GM23248 (cell line): ENCODE data around the gene TMEM121B. TPM values are rescaled to one million over a fixed set of nuclear protein-coding genes. Genes with fewer than 3 reads are reported as not detected.

ENCODE experiments used
- DNase-seq: peaks from one replicate; pipeline ENCODE4 v3.0.0-alpha.2; 2015
- H2AFZ ChIP-seq: fragments of 200-600 bp; sonication (generic); 2 replicates; pipeline ENCODE4 v1.6.1; 2016; ENCODE audit warnings: antibody characterized with exemption
- H3F3A ChIP-seq: fragments of 200-600 bp; sonication (generic); 2 replicates; pipeline ENCODE4 v1.6.1; 2016; ENCODE audit warnings: mild to moderate bottlenecking, antibody characterized with exemption, mixed run types; ENCODE audit not compliant: insufficient read depth
- H3K27ac ChIP-seq: fragments of 200-600 bp; sonication (generic); 2 replicates; pipeline ENCODE4 v1.5.1; 2016; ENCODE audit warnings: mild to moderate bottlenecking
- H3K27me3 ChIP-seq: fragments of 200-600 bp; sonication (generic); replicated peaks from 2 replicates; pipeline ENCODE4 v1.6.1; 2016; ENCODE audit warnings: mild to moderate bottlenecking; ENCODE audit not compliant: insufficient read depth
- H3K36me3 ChIP-seq: fragments of 200-600 bp; sonication (generic); 2 replicates; pipeline ENCODE4 v1.6.1; 2016; ENCODE audit warnings: low read depth, mild to moderate bottlenecking
- H3K4me1 ChIP-seq: fragments of 200-600 bp; sonication (generic); 2 replicates; pipeline ENCODE4 v1.6.1; 2016; ENCODE audit warnings: mild to moderate bottlenecking; ENCODE audit not compliant: insufficient read depth
- H3K4me2 ChIP-seq: fragments of 200-600 bp; sonication (generic); one replicate; pipeline ENCODE4 v1.6.1; 2016; ENCODE audit warnings: mild to moderate bottlenecking; ENCODE audit not compliant: unreplicated experiment
- H3K4me3 ChIP-seq: fragments of 200-600 bp; sonication (generic); 2 replicates; pipeline ENCODE4 v1.5.1; 2016; ENCODE audit warnings: mild to moderate bottlenecking
- H3K79me2 ChIP-seq: fragments of 200-600 bp; sonication (generic); 2 replicates; pipeline ENCODE4 v1.6.1; 2016; ENCODE audit warnings: mild to moderate bottlenecking; ENCODE audit not compliant: insufficient read depth
- H3K9ac ChIP-seq: fragments of 200-600 bp; sonication (generic); 2 replicates; pipeline ENCODE4 v1.6.1; 2016; ENCODE audit warnings: mild to moderate bottlenecking
- H3K9me2 ChIP-seq: fragments of 200-600 bp; sonication (generic); 2 replicates; pipeline ENCODE4 v1.6.1; 2016; ENCODE audit warnings: mixed run types, mild to moderate bottlenecking, moderate library complexity; ENCODE audit not compliant: insufficient read depth
- H3K9me3 ChIP-seq: fragments of 200-600 bp; sonication (generic); one replicate; pipeline ENCODE4 v1.6.1; 2017; ENCODE audit warnings: low read depth
- H4K20me1 ChIP-seq: fragments of 200-600 bp; sonication (generic); 2 replicates; pipeline ENCODE4 v1.6.0; 2016; ENCODE audit not compliant: insufficient read depth
- EZH2 ChIP-seq: fragments of 200-600 bp; sonication (generic); IDR thresholded peaks from 2 replicates; pipeline ENCODE4 v1.6.1; 2018; ENCODE audit warnings: antibody characterized with exemption, mild to moderate bottlenecking; ENCODE audit not compliant: insufficient read depth, poor library complexity, severe bottlenecking
- EZH2phosphoT487 ChIP-seq: fragments of 200-600 bp; sonication (generic); IDR thresholded peaks from 2 replicates; pipeline ENCODE4 v1.6.1; 2018; ENCODE audit warnings: antibody characterized with exemption, moderate library complexity, mild to moderate bottlenecking, low read depth; ENCODE audit not compliant: insufficient read depth
- WGBS, 2 experiments: methylation state at CpG; one replicate each; pipeline ENCODE4 v1.1.6; 2015 to 2017; ENCODE audit warnings: low lambda C conversion rate in 2 of 2, low coverage in 1 of 2; ENCODE audit errors: missing lambda C conversion rate in 2 of 2; 5-methylcytosine and 5-hydroxymethylcytosine counted together
- in situ Hi-C: fragments of 300-500 bp; cut with MboI; formaldehyde crosslinking; loops from 2 replicates; pipeline ENCODE4 v1.15.0; 2020
- polyA plus RNA-seq: library from polyadenylated mRNA; unstranded; fragments of >200 nt; fragmentation: Nextera tagmentation; extraction: Ambion mirVana; gene quantifications from 2 replicates; pipeline ENCODE4 v1.2.1, GENCODE V29; 2016
- total RNA-seq: library from RNA; depleted of rRNA; stranded (reverse); fragments of >200 nt; shearing (Covaris generic); gene quantifications from 2 replicates; pipeline ENCODE4 v1.2.3, GENCODE V29; 2014

The TMEM121B gene
- total and polyA plus RNA-seq, 2 experiments from 2014 or later = 0.11 TPM; not detected in 1

DNA sequence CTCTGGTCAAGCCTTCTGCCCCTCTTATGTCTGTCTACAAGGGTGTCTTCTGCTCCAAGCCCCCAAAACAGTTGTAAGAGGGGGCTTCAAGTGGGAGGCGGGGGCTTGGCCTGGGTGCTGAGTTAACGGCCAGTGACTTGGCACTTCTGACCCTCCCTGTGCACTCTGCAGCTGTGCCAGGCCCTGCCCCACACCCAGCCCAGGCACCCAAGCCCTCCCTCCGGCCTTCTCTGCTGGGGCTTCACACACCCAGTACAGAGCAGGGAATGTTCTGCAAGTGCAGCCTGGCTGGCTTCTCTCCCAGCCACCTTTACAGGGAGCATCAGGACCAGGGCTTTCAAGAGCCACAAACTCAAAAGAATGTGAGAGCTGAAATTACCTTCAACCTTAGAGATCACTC, 3.8 kb downstream of the TMEM121B start:
- Histone ChIP-seq H3K36me3 (no peaks in the 10 kb centered on the region), H3K9me2 (no peaks in the 10 kb centered on the region), H2AFZ (no peak overlapping the region), H4K20me1 (no peaks in the 10 kb centered on the region), H3K4me1 (no peaks in the 10 kb centered on the region), H3K4me2 (no peak overlapping the region), H3K27me3 (no peaks in the 10 kb centered on the region; the same call in 1 of the 2 replicates), H3K9ac (no peak overlapping the region), H3K9me3 (no peaks in the 10 kb centered on the region), H3F3A (no peaks in the 10 kb centered on the region), H3K79me2 (no peaks in the 10 kb centered on the region), H3K27ac (no peak overlapping the region), H3K4me3 (no peak overlapping the region)
- no peak for TF ChIP-seq EZH2phosphoT487
- TF ChIP-seq EZH2 = no peak
- no peak for DNase-seq
- in situ Hi-C loops = no loop called here
- WGBS, 2 experiments = 65 to 67% methylated on average over 3 of the region's 3 CpGs

DNA sequence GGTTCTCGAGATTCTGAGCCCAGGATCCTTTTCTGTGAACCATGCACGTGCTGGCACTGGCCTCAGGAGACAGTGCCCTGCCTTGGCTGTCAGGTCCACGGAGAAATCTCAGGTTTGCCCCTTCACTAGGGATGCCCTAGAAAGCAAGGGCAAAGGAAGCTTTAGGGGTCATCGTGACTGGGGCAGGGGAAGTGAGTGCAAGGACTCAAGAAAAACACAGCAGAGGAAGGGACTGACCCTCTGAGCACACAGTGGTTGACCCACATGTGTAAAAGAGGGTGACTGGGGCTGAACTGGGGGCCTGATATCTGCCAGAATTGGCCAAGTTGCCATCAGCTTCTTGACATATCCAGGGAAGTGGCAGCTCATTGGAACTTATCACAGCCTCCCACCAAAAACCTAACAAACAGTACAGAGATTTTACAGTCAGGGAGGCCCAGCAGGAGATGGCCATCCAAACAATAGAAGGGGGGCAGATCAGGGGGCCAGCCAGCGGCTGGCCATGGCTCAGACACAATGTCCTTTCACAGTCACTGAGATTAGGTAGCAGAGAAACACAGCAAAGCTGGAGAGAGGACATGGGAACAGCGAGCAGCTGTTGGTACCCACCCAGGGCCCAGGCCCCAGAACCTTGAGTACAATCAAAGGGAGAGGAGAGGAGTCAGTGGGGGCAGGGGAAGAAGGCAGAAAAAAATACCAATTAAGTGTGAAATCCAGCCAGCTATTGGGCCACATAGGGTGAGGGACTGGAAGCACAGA, 4.4 kb downstream of the TMEM121B start:
- Histone ChIP-seq H4K20me1 (no peaks in the 10 kb centered on the region), H3K9me2 (no peaks in the 10 kb centered on the region), H3K27ac (no peak overlapping the region), H2AFZ (no peak overlapping the region), H3K79me2 (no peaks in the 10 kb centered on the region), H3K9me3 (no peaks in the 10 kb centered on the region), H3K27me3 (no peaks in the 10 kb centered on the region; the same call in 1 of the 2 replicates), H3K9ac (no peak overlapping the region), H3F3A (no peaks in the 10 kb centered on the region), H3K4me2 (no peak overlapping the region), H3K36me3 (no peaks in the 10 kb centered on the region), H3K4me3 (no peak overlapping the region), H3K4me1 (no peaks in the 10 kb centered on the region)
- TF ChIP-seq EZH2phosphoT487 (no peak), EZH2 (no peak)
- DNase-seq = no peak
- in situ Hi-C loops = no loop called here
- WGBS, 2 experiments = 28 to 37% methylated on average over 6 of the region's 6 CpGs

DNA sequence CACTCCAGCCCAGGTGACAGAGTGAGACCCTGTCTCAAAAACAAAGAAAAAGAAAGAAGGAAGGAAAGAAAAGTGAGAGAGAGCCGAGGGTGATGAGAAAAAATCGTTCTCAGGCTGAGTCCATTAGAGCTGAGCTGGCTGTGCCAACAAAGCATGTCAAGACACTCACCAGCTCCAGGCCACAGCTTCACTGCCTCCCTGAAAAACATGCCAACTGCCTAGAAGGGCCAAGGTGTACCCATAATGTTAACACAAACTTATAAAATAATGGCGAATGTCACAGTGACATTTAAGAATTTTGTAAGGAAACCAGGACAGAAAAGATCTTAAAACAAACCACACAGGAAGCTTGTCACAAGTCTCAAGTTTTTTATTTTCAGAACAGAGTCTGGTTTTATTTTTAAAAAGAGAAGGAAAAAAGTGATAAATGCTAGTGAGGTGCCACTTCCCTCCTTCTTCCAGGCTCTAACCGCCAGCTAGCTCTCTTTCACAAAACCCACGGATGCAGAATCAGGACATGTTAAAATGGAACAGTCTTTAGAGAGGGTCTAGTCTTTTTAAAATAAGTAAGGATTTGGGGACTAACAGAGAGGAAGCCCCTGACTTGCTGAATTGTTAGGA, 5.1 kb downstream of the TMEM121B start:
- no peaks in the 10 kb centered on the region for H3K9me3 ChIP-seq
- no peaks in the 10 kb centered on the region for H3K27me3 ChIP-seq
- H3K9ac ChIP-seq = no peak overlapping the region
- TF ChIP-seq EZH2 = no peak
- TF ChIP-seq EZH2phosphoT487 = no peak
- H3K27ac ChIP-seq = no peak overlapping the region
- no peaks in the 10 kb centered on the region for H3K9me2 ChIP-seq
- H3F3A ChIP-seq = no peaks in the 10 kb centered on the region
- H2AFZ ChIP-seq = no peak overlapping the region
- H3K4me2 ChIP-seq = no peak overlapping the region
- no peaks in the 10 kb centered on the region for H3K4me1 ChIP-seq
- WGBS, 2 experiments = 65 to 68% methylated on average over 5 of the region's 5 CpGs
- in situ Hi-C loops = no loop called here
- H3K79me2 ChIP-seq = no peaks in the 10 kb centered on the region
- H3K4me3 ChIP-seq = no peak overlapping the region
- H3K36me3 ChIP-seq = no peaks in the 10 kb centered on the region
- DNase-seq = no peak
- no peaks in the 10 kb centered on the region for H4K20me1 ChIP-seq

DNA sequence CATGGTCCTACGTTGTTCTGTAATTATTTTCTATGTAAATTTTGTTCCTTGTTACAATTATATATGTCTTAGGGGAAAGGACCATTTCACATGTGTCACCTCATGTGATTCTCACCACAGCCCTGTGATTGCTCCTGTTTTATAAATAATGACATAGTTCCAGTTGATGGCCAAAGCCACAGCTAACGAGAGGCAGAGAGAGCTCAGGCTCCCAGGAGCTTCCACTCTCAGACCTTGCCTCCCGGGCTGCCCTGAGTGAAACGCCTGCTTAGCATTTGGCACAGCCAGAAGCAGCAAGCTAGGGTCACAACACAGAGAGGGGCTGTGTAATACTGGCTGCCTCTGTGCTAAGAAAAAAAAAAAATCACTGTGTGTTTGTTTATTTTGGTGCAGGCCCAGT, 5.9 kb downstream of the TMEM121B start:
- Histone ChIP-seq H3K4me3 (no peak overlapping the region), H3K79me2 (no peaks in the 10 kb centered on the region), H3K36me3 (no peaks in the 10 kb centered on the region), H3K27me3 (no peaks in the 10 kb centered on the region), H4K20me1 (no peaks in the 10 kb centered on the region), H3K9ac (no peak overlapping the region), H3K27ac (no peak overlapping the region), H3K9me3 (no peaks in the 10 kb centered on the region), H3K4me2 (no peak overlapping the region), H3K9me2 (no peaks in the 10 kb centered on the region), H3K4me1 (no peaks in the 10 kb centered on the region), H2AFZ (no peak overlapping the region), H3F3A (no peaks in the 10 kb centered on the region)
- 33 to 35% methylated on average over 4 of the region's 4 CpGs for WGBS, 2 experiments
- no peak for DNase-seq
- in situ Hi-C loops = no loop called here
- no peak for TF ChIP-seq EZH2phosphoT487
- TF ChIP-seq EZH2 = no peak
